GM21786 (cell line): ENCODE results near the gene GULP1.

Source experiments
- ATAC-seq: cut with Tn5 transposase; IDR thresholded peaks from one replicate; pipeline ENCODE4 v1.9.1; 2021; ENCODE audit not compliant: unreplicated experiment

The GULP1 gene

DNA sequence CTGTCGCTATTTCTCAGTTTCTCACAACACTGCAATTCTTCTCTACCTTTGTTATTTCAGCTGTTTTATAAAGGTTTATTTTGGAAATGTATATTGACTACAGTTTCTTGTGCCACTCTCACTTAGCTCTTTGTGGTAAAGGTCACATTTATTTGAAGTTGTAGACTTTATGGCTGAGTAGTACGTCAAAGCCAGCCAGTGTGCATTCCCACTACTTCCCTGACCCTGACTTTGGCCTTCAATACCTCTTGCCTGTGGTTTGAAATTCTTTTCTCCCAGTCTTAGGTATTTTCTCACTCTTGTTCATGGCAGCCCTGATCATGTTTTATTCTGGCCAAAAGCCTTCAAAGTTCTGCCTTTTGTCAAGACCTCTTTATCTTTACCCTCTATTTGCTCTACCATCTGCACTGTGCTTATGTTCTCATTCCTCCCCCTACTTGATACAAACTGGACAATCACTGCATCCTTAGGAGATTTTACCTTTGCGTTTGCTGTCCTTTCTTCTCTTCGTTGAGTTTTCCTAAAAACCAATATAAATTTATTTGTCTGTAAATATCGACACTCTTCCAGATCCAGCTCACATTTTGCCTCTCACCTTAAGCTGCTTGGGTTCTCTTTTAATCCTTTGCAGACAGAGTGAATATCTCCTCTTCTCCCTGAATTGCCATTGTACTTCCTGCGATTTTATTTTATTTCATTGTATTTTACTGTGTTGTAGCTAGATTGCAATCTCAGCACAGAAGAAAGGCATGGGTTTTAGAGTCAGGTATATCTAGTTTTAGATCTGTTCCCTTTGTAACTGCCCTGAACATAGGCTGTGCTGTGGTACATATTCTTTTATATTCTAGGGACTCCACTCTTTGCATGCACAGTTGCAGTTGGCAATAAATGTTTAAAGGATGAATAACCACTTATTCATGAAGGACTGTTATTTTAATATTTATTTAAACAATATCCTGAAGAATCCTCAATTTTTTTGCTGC lies 31.2 kb downstream of the GULP1 start:
- ATAC-seq: no peak

DNA sequence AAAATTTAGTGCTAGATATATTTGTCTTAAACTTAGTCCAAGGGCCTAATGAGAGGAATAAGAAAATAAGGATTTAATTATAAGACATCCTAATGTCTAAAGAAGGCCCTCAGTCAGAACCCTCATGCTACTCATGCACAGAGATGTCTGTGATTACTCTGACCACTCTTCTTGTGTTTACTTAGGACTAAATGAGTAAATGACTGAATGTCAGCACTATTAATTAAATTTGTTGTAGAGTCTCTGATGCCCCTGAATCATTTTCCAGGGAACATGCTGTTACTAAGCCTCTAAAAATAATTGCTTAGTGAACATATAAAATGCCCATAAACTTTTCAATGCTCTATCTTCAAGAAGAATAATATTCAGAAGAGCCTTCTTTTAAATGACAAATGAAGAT lies 32.4 kb downstream of the GULP1 start:
- ATAC-seq: no peak

DNA sequence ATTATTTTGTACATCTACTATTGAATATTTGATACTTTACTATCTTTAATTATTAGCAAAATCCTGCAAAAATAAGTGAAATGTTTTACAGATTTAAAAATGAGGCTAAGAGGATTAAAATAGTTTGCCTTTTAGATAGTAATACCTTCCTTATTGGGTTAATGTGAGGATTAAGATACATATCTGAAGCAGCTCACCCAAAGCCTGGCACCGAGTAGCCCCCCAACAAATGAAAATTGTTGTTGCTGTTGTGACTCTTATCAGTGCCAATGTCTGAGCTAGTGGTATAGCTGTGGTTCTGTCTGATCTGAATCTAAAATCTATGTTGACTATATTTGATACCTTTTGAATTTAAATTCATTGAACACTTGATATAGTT lies 34.6 kb downstream of the GULP1 start:
- ATAC-seq: no peak

DNA sequence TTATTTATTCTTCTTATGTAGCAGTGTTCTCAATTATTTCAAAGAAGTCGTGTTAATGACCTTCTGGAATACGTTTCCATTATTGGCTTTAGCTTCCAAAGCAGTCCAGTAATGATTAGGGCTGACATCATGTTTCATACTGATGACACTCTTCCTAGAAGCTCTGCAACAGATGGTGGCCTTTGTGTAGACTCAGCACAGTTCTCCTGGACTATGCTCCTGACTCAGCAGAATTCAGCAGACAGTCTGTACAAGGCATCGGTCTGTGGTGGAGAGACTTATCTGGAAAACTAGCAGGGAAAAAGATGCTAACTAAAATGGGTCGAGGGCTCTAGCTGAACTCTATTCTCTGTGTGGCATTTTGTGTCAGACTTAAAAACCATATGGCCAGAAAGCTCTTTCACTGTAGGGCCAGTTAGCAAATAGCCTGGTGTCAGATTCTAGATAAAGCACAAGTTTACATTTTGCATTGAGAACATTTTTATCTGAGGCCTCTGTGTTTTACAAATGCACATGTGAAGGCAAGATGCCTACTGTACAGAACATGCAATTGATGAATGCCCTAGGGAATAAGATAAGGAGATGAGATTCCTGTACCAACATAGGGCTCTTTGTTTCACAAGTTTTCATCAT lies 35.1 kb downstream of the GULP1 start:
- ATAC-seq: no peak

DNA sequence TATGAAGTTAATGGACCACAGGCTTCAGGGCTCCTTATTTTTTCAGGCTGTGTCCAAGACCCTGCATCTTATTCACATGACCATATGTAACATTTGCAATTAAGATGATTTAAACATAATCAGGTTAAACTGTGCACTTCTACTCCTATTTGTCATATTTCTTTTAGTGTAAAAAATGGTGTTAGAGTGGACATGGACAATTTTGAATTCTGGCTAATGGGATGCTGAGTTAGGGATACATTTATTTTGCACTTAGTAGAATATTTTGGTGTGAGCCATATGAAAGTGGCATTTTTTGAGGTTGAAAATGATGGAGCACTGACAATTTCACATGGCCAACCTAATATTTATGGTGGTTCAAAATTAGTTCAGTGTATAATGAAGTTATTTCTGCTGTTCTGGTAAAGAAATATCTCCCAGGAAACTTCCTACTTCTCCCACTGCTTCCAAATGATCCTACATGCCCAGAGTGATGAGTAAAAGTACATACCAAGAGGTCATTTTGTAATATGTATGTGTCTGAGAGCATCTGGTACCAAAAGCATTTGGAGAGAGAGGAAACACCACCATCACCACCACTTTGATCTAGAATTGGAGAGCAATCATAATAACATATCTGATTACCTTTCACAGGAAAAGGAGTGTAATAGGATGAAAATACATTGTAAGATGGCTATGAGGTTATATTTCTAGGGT lies 36.0 kb downstream of the GULP1 start:
- no peak for ATAC-seq

DNA sequence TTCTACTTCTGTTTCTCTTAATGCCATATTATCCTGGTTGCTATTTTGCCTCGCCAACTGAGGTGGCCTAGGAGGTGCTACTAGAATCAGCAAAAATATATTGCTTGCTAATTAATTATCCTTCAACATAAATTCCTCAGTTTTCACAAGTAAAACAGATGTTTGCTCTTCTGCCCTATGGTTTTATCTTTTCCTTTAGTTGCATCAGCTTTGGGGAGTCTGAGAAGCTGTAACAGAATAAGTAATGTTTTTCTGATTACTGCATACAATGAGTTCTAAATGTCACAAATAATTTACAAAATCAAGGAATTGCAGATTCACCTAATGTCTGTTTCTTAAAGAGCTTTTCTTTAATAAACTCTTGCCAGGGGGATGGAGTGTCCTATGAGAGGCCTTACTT lies 36.7 kb downstream of the GULP1 start:
- ATAC-seq: no peak

DNA sequence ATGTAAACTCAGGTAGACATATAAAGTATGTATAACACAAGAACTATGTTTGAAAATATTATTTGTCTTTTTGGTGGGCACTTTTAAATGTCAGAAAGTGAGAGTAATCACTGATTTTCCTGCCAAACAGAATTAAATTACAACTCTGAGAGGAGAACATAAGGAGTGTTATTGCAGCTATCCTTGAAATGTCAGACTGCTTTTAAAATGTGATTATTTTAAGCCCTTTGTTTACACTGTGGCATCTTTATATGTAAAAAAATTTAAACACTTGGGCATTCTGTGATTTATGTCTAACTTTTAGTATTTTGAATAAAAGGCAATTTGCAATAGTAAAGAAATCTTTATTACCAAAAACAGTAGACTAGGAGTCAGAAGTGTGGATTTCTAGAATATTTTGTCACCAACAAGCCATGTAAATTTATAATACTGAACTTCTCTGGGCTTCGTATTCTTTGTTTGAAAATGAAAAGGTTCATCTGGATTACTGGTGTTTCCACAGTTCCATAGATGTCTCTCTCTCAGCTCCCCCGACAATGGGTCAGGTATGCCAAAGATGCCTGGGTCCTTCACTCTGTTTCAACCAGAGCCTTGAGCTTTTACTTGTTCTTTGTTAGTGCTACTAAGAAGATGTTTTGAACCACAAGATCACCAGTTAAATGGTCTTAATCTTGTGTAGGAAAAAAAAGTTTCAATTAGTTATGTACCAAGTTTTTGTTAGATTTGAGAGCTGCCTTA lies 38.8 kb downstream of the GULP1 start:
- ATAC-seq: no peak

DNA sequence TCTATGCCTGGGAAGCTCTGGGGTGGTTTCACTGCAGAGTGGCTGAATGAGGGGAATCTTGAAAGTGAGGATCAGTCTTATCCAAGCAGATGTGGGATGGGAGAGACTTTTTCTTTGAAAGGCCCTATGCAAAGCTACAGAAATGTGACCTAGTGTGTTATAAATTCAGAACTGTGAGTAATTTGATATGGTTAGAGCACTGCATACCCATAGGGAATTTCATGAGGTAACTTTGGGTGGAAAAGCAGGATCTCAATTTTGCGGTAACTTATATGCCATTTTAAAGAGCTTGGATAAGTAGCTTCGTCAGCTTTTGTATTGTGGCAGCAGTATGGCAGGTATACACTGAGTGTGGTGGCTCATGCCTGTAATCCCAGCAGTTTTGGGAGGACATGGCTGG lies 40.9 kb downstream of the GULP1 start:
- no peak for ATAC-seq

DNA sequence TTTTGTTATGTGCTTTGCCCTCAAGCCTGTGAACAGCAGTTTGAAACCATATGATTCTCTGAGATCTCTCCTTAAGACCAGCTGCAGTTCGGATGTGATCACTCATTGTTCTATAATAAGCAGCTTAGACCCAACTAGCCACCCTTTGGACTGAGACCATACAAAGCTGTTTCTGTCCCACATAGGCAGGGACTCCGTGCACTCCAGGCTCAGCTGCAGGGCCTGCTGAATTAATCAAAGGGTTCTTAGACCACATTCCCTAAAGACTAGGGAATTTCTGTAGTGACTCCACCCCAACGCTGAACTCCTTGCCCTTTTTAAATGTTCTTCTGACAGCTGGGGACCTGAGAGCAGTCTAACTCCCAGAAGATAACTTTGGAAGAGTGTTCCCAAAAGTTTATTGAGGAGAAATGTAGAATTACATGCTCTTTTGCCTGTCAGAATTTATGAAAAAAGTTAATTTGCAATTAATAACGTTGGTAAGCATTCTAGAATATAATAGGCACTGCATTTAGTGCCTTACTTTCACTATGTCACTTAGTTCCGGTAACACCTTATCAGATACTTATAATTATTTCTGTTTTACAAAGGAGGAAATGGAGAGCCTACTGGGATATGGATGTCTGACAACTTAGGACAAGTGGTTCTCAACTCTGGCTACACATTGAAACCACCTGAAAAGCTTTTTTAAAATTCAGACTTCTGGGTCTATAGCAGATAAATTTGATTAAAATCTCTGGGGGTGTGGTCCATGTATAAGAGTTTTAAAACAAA lies 42.3 kb downstream of the GULP1 start:
- ATAC-seq: no peak

DNA sequence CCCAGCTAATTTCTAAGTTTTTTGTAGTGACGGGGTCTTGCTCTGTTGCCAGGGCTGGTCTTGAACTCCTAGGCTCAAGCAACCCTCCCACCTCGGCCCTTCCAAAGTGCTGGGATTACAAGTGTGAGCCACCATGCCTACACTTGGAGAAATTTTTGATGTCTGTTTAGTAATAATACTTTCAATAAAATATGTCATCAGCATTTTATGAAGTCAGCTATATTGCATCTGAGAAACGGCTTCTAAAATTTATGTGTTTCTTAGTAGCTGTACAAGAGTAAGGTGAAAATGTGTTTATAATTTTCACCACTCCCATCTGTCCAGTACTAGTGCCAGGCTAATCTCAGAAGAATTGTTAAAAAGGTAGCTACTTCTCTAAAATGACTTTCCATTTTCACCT lies 46.8 kb downstream of the GULP1 start:
- no peak for ATAC-seq

DNA sequence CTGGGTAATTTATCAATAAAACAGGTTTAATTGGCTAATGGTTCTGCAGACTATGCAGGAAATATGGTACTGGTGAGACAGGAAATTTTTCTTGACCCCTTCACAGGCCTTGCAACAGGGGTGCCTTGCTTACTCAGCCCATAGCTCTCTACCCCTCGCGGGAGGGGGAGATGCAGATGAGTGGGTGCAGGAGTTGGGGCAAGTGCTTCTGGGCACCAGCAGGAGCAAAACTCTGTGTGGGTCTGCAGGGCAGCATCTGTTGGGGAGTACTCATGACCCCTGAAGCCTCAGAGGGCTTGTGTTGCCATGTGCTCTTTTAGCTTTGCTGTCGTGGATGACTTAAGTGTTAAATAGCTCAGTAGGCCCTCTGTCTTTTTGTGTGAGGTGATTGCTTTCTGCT lies 48.6 kb downstream of the GULP1 start:
- ATAC-seq: no peak

DNA sequence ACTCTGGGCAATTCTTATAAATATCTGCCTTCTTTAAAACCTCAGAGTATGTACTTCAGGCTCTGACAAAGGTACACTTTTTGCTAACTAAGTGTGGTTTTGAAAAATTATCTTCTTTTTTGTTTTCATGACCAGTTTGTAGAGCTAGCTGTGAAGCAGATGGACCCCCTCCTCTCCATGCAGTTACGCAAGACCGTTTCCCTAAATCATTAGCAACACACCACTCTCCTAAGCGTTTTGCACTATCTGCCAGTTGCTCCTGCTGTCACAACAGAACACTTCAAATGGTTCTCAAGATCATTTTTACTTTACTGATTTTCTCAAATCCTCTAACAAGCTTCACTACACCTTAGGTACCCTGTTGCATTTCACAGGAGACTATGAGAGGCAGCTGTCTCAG lies 53.3 kb downstream of the GULP1 start:
- ATAC-seq: no peak

DNA sequence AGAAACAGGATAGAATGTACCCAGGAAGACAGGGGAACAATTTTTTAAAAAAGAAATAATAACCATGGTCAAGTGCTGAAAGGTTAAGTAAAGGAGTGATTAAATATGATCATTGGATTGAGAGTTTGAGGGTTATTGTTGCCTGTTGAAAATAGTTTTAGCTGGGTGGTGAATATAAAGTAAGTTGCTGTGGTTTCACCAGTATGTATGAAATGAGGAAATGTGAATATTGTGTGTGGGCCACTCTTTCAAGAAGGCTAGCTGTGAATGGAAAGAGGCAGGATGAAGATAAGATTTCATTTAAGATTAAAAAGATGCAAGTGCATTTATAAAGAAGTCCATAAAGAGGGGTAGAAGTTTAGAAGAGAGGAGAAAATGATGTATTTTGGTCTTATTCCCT lies 53.8 kb downstream of the GULP1 start:
- no peak for ATAC-seq

DNA sequence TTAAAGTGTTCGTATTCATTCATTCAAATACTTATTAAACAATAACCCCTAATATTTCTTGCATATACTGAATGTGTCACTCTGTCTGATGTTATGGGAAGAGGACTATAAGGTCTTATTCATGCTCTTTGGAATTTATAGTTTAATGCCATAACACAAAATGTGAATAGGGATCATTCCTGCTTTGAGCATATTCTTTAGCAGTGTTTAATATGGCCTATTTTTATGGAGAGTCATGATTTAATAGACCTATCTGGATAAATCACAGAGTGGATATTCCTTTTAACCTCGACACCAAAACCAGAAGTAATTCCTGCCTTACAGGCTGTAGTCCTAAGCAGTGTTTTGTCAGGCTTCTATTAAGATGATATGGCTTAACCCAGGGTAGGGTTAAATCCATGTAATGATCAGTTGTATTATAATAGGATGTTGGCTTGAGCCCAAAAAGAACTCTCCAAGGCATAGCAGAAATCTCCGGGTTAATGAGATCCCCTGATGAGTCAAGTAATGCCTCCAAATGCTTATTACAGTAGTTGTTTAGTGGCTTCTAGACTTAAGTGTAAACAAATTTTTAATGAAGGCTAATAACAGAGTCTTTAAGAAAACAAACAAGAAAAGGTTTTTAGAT lies 54.3 kb downstream of the GULP1 start:
- no peak for ATAC-seq

DNA sequence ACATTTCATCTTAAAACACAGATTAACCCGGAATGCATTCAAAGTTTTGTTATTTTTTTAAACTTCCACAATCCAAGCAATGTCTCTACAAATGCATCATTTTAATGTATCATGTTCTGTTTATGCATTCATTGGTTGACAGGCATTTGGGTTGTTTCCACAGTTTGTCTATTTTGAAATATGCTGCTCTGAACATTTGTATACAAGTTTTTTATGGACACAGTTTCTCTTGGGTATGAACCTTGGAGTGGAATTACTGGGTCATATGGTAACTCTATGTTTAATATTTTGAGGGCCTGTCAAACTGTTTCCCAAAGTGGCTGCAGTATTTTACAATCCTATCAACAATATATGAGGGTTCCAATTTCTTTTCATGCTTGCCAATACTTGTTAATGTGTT lies 57.3 kb downstream of the GULP1 start:
- ATAC-seq: no peak

DNA sequence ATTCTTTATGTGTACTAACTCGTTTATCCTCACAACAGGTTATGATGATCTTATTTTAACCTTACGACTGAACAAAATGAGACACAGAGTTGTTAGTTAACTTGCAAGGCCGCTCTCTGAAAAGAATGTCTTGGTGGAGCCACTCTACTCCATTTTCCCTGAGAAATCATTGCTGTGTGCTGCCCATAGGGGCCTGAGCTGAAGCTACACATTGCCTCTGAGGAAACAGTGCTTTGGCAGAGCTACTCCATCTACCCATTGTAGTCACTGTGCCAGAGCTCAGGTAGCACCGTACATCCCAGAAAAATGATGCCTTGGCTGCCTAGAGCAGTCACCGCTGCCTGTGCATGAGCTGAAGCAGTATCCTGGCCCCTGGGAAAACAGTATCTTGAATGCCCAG lies 61.6 kb downstream of the GULP1 start:
- no peak for ATAC-seq

DNA sequence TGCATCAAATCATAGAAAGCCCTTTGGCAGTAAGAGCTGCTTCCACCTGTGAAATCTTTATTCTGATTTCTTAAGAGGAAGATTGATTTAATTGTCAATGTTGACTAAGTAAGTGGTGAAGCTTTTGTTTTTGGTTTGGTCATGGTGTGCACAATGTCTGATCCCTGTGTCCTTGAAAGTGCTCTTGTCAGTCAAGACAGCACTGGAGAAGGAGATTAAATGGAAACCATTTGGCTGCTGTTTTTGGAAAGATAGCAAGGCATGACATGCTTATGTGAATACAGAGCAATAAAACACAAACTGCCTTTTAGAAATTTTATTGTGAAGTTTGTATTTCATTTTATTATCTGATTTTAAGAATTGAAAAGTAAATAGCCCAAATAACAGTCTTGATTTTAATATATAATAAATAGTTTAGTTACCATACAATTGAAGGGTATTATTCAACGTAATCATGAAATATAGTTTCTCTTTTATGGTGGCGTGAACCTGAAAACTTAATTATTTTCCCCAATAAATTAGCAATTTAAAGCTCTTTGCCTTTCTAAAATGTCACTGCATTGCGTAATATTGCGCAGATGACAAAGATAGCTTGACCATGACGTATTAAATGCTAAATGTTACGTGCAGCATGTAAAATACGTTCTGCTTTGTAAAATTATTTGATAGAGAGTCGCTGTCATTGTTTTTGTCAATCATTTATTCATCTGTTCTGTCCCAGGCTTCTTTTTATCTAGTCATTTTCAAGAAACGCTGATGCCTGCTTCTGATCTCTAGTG lies 69.0 kb downstream of the GULP1 start:
- ATAC-seq: no peak

DNA sequence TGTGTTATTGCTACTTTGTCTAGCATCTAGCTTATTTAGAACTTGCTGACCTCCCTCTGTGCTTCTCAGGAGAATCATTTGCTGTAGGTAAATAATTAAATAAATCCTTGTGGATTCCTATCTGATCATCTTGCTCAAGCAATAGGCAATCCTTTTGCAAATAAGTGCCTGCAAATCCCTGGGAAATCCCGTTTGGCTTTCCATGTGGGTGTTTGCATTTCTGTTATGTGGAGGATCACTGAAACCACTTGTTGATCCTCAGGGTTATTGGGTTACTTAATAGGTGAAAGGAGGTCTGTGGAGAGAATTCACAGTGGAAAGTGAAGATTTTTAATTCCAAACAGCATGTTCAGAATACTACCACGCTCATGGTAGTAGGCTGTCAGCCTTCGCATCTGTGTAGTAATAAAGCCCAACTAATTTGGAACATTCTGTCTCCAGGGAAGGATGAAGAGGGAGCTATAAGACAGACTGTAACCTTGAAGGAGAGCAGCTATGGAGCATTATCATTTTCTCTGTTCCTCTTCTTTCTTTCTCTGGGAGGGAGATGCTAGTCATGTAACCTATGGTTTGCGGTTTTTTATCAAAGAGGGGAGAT lies 72.5 kb downstream of the GULP1 start:
- no peak for ATAC-seq
